GM19099 (cell line): ENCODE results near the gene ZDHHC1.

Source experiments
- POLR2A ChIP-seq: IDR thresholded peaks from 3 replicates; pipeline ENCODE4 v1.6.1; 2011; ENCODE audit warnings: low read depth; ENCODE audit not compliant: insufficient read length; ENCODE audit errors: extremely low read depth

ZDHHC1 gene

DNA sequence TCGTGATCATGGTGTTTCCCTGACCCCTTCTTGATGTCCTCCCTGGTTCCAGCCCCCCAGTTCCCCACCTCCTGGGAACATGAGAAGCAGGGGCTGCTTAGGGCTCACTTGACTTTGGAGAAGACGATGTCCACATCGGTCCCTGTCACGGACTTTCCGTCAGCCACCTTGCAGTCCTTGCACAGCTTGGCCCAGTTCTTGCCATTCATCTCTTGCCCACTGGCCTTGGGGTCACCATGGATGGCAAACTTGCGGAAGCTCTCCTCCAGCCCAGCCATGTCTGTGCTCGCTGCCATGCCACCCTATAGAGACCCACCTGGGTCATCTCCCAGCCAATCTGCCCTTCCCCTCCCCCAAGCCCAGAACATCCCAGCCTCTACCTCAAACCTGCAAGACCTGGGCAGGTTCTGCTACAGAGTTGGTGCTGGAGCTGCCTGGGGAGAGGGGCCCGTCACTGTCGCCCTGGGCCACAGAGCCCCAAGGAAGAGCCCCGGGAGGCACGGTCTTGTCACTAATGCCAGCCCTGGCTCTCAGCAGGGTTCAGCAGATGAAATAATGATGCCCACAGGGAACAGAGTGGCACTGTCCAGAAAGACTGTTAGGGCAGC, 25.4 kb downstream of the ZDHHC1 start:
- TF ChIP-seq POLR2A = no peak

DNA sequence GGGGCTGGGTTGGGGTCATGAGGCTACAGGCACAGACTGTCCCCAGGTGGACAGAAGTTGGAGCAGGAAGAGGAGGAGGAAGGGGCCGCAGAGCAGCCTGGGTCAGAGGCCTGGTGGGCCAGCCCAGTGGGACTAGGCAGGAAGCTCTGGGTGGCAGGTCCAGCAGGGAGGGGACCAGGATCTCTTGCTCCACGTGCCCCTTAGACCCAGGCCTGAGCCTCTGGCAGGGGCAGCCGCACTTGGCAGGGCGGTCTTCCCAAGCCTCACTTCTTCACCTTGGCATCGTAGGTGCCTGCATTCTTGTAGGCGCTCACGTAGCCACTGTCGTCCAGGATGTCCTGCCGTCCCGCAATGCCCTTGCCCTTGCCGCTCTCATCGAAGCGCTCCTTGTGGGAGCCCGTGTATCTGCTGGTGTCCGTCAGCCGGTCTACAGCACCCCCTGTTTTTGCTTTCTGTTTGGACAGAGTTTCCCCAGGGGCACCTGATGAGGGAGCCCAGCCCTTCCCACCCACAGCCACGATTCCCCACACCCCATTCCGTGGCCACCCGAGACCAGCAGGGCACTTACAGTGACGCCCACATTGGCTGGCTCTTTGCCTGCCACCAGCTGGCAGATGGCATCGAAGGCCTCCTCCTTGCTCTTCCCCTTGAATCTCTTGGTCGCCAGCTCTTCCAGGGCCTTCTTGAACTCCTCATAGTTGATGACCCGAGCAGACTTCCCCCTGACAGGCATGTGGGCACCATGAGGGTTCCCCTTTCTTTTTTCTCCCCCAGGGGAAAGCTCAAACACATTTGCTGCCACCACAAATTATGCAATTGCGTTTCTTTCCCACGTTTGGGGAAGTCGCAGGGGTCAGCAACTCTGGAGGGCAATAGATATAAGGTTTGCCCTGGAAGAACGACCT, 26.1 kb downstream of the ZDHHC1 start:
- no peak for TF ChIP-seq POLR2A

DNA sequence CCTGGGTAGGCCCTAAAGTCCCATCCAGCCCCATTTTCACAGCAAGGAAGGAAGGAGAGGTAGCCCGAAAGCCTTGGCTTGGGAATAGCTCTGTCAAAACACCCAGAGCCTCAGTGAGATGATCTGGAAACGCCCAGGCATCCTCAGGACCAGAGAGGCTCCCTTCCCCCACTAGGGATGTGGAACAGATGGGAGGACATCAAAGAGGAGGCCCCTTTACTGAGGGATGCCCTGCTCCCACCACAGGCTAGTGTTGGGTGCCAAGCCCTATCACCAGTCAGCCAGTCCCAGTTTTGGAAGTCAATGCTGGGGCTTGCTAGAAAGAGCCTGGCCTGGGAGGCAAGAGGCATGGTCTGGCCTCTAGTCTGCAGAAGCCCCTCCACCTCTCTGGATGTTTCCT, 27.7 kb downstream of the ZDHHC1 start:
- TF ChIP-seq POLR2A = no peak

DNA sequence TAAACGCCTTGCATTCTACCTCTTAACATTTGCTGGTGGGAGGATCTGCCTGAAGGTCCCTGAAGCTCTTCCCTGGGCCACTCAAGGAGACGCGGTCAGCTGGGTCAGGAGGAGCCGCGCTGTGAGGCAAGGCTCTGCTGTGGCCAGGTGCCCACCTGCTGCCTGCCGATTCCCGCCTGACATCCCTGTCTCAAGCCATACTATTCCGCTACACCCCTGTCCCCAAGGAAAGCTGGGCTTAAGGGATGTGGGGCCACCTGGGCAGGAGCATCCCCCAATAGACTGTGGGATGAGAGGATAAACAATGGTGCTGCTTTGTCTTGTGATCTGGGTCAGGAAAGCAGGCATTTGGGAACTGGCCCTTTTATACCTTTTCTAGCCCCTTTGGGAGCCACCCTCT, 28.1 kb downstream of the ZDHHC1 start:
- TF ChIP-seq POLR2A = no peak

DNA sequence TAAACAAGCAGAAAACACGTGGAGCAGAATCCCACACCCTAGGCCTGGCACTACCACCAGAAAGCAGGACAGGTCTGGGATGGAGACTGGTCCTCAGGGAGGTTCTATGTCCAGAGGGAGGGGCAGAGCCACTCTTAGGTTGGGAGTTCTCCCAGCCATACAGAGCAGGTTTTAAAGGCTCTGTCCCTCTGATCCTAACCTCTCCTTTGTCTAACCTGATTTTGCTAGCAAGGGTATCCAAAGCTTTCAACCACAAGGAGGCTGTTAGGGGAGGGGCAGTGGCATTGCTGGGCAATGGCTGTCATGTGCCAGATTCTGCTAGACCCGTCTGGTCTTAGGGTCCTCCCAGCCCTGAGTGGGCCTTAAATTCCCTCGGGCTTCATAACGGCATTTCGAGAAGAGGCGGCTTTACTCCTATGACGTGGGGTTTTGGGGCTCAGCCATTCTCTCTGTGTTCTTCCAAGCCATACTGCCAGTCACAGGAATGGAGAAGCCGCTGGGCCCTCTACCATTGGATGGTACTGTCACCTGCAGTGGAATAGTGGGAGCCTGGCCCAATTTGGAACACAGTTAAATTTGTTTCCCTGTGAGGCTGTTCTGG, 28.7 kb downstream of the ZDHHC1 start:
- TF ChIP-seq POLR2A = no peak

DNA sequence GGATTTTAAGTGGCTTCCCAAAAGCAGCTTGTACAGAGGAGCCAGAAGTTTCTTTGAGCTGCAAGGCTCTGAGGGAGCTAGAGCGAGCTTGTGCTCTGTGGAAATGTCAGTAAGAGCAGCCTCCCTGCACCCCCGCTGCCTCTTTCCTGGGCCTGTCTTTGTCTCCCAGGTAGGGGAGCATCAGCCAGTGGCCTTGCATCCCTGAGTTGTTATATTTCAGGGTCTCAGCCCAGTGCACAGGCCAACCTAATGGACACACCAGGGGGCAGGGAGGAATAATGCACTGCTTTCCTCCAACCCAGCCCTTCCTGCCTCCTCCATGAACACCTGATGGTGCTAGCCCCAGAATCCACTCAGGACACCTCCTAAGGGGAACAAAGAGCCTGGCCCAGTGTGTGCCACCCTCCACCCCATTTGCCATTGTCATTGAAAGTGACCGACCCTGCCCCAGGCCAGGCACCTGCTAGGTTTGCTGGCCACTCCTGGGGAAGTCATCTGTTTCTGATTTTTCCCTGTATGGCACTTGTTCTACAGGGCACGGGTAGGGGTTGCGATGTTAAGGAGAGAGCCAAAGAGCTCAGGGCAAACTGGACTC, 29.3 kb downstream of the ZDHHC1 start:
- no peak for TF ChIP-seq POLR2A

DNA sequence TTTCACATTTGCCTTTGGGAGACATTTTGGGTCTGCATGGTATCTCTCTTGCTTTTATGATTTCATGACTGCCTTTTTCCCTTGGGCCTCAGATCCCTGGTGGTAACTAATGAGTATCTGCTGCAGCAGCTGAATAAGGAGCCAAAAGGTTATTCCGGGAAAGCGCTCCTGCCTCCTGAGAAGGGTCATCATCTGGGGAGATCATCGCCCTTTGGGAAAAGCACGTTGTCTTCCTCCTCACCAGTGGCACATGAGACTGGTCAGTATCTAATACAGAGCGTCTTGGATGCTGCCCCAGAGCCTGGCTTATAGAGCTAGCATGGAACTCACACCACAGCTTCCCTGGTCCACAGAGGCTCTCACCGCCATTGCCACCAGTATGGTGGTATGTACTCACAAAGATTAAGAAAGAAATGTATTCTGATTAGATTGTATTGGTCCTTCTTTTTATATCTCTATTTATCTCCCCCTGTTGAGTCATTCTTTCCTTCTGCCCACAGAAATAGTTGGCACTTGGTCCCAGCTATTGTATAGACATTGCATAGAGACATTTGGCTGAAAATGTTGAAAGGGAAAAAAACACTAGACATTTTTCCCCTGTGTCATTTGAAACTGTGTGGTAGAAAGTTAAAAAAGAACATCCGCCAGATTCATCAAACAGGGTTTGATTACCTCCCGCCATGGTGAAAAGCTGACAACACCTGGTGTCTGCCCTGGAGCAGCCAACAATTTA, 31.3 kb downstream of the ZDHHC1 start:
- no peak for TF ChIP-seq POLR2A

DNA sequence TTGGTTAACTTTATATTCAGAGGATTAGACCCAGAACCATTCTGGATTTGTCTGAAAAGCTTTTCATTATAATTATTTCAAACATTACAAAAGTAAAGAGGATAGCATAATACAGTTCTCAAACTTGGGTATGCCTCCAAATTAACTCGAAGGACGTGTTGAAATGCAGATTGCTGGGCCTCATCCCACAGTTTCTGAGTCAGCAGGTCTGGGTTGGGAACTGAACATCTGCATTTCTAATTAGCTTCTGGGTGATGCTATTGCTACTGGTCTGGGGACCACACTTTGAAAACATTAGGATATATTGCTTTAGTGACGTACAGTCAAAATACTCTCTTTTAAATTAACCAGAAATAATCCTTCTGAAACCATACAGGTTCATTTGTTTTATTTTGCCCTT, 33.0 kb downstream of the ZDHHC1 start:
- TF ChIP-seq POLR2A = no peak

DNA sequence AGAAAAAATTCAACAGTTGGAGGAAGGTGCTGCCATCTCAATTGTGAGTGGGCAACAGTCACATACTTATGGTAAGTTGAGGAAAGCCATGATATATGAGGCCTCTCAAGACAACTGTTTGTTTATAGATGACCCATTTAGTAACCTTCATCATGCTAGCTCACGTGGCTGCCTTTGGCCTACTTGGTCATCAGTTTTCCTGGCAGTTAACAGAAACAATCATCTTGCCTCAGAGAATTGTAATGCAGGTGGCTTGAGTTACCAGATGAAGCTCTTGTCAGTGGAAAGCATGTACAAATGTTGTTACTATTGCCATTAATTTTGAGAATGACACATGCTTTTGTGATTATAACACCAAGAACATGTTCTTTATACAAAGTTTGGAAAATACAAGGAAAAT, 37.6 kb downstream of the ZDHHC1 start:
- no peak for TF ChIP-seq POLR2A

DNA sequence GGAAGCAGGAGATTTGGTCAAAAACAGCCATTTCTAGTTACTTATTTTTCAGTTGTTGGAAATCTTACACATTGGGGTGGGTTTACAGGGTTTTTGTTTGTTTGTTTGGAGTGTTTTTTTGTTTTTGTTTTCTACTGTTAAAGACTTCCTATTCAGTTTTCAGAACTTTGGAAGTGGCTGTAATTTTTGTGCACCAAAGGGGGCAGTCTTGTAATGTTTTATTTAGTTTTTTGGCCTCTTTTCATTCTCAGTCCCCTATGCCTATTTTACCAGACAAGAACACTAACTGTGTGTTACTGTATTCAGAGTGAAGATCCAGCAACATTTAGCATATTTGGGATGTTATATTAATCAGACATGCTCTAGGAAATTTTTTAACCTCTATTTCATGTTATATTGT, 43.6 kb downstream of the ZDHHC1 start:
- no peak for TF ChIP-seq POLR2A

DNA sequence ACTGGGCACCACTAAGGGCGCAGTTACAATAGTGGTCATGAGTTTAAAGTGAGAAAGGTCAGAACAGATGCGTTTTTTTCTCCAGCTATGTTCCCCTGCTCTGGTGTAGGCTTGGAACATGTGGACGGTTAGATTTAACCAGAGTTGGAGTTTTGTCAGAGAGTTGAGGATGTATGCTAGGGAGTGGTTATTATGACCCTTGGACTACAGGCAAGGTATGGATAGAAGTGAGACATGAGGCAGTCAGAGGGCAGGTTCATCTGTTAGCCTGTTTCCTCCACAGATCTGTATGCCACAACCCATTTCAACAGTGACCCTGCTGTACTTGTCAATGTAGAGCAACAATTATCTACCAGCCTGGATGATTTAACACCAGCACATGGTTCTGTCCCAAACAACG, 45.6 kb downstream of the ZDHHC1 start:
- no peak for TF ChIP-seq POLR2A

DNA sequence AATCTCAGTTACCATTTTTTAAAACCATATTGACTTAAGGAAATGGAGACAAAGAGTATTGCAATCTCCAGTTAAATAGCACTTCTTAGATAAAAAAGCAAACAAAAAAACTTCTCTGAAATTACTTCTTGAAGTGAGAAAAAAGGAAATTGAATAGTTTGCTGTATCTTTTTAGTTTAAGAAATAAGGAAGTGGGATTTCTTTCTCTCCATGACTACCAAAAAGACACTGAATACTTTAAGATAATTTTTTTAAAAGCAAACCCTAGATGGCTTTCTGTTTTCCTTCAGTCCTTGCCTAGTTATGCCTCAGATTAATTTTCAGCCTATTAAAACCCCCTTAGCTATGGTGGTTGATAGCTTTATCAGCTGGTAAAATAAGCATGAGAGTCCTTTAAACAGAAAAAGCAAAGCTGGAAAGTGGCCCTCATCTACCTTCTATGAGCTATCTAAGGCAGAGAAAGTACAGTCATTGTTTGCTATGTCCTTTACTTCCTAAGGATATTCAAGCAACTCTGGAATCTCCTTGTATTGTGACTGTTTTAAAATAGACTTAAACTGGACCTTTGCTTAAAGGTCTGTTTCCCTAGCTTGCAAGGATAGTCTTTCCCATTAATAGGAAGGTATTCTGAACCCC, 51.6 kb downstream of the ZDHHC1 start:
- no peak for TF ChIP-seq POLR2A

DNA sequence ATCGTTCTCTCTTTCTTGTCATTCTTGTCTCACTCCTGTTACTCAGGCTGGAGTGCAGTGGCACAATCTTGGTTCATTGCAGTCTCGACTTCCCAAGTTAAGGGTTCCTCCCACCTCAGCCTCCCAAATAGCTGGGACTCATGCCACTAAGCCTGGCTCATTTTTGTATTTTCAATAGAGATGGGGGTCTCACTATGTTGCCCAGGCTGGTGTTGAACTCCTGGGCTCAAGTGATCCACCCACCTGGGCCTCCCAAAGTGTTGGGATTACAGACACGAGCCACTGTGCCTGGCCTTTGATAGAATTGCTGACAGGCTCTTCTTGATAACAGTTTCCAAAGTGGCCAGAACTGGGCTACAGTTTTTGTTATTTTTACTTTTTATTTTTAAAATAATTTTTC, 55.2 kb downstream of the ZDHHC1 start:
- no peak for TF ChIP-seq POLR2A

DNA sequence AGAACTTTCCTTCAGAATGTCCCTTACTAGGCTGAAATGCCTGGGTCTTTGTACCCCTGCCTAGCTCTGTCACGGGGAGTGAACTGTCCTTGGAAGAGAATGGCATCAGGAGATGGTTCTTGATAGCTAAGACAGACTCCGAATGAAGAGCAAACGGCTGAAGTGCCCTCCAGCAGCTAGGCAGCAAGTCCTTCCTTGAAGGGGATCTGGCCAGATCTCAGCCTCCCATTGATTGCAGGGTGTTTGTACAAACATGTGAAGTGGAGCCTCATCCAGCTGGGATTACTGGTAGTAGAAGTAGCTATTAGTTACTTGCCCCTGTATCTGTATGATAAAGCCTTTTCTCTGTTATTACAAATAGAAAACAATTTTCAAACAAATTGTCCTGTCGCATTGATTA, 58.7 kb downstream of the ZDHHC1 start:
- no peak for TF ChIP-seq POLR2A
